ENCODE data around the gene UGT1A7. TPM values are rescaled to one million over a fixed set of nuclear protein-coding genes. Genes with fewer than 3 reads are reported as not detected.

UGT1A7 gene
- polyA plus RNA-seq, 3 donors: not detected

DNA sequence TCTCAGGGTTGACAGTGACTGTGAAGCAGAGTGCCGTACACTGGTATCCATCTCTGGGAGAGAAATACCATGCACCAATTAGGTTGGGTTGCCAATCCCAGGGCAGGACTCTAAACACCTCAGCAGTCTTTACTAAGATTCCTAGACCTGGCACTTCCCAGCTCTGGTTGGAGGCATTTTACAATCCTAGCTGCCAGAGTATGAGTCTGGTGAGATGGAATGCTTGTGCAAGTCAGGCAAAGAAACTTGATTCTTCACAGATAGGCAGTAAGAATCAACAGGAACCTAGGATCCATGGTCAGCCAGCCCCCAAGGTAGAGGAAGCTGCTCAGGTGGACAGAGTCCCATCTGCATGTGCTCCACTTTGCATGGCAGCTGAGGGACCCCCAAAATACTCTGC is 25.0 kb downstream of the UGT1A7 start:
- no peaks in the 10 kb centered on the region for H3K4me1 Mint-ChIP-seq
- no peak for DNase-seq
- no peak overlapping the region for H3K4me3 ChIP-seq (replicated peaks in 1 of 3; ENCODE audit: low read depth in 2 of 3, low read length in 3 of 3)
- no peaks in the 10 kb centered on the region for H4K20me1 ChIP-seq (ENCODE audit: insufficient read depth, low read length)
- TF ChIP-seq, protein P1, sequence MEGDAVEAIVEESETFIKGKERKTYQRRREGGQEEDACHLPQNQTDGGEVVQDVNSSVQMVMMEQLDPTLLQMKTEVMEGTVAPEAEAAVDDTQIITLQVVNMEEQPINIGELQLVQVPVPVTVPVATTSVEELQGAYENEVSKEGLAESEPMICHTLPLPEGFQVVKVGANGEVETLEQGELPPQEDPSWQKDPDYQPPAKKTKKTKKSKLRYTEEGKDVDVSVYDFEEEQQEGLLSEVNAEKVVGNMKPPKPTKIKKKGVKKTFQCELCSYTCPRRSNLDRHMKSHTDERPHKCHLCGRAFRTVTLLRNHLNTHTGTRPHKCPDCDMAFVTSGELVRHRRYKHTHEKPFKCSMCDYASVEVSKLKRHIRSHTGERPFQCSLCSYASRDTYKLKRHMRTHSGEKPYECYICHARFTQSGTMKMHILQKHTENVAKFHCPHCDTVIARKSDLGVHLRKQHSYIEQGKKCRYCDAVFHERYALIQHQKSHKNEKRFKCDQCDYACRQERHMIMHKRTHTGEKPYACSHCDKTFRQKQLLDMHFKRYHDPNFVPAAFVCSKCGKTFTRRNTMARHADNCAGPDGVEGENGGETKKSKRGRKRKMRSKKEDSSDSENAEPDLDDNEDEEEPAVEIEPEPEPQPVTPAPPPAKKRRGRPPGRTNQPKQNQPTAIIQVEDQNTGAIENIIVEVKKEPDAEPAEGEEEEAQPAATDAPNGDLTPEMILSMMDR (IDR thresholded peaks at IDR 0.05): no peak
- no peak overlapping the region for H3K4me3 Mint-ChIP-seq
- no peaks in the 10 kb centered on the region for H3K27me3 ChIP-seq (ENCODE audit: control insufficient read depth in 2 of 2, insufficient read depth in 2 of 2, low read length in 2 of 2)
- intact Hi-C loops (cut with micrococcal nuclease): no loop called here
- no peak overlapping the region for H2AFZ ChIP-seq (ENCODE audit: insufficient read depth, low read depth, low read length, poor library complexity, severe bottlenecking)
- no peaks in the 10 kb centered on the region for H3K9me3 ChIP-seq (replicated peaks in 1 of 2; ENCODE audit: control insufficient read depth in 1 of 2, insufficient read depth in 1 of 2, low read length in 2 of 2)
- H3K27me3 Mint-ChIP-seq (ENCODE audit: low read depth in 3 of 3): peaks cover 3 to 4% (median 4%) of the 10 kb centered on the region in 3 donors
- H3K27ac ChIP-seq (ENCODE audit: low read depth in 1 of 2, low read length in 2 of 2): no peak overlapping the region
- no peaks in the 10 kb centered on the region for H3K79me2 ChIP-seq (ENCODE audit: insufficient read depth, low read length)
- no peaks in the 10 kb centered on the region for H3K4me1 ChIP-seq (ENCODE audit: control insufficient read depth in 1 of 2, insufficient read depth in 2 of 2, low read length in 2 of 2)
- peaks cover 0 to 3% (median 0%) of the 10 kb centered on the region in 7 donors for H3K9me3 Mint-ChIP-seq
- H3K36me3 ChIP-seq (replicated peaks in 1 of 2; ENCODE audit: control insufficient read depth in 1 of 2, insufficient read depth in 2 of 2, low read length in 2 of 2): no peaks in the 10 kb centered on the region
- H3K36me3 Mint-ChIP-seq: no peaks in the 10 kb centered on the region
- WGBS (ENCODE audit: insufficient coverage): no CpG with 5 or more reads among the region's 1 CpG
- no peak overlapping the region for H3K9ac ChIP-seq (ENCODE audit: insufficient read depth, low read length, poor library complexity, severe bottlenecking)
- no peak overlapping the region for H3K4me2 ChIP-seq (replicated peaks; ENCODE audit: extremely low read depth, low read length, poor library complexity, severe bottlenecking)
- H3K27ac Mint-ChIP-seq: no peak overlapping the region

DNA sequence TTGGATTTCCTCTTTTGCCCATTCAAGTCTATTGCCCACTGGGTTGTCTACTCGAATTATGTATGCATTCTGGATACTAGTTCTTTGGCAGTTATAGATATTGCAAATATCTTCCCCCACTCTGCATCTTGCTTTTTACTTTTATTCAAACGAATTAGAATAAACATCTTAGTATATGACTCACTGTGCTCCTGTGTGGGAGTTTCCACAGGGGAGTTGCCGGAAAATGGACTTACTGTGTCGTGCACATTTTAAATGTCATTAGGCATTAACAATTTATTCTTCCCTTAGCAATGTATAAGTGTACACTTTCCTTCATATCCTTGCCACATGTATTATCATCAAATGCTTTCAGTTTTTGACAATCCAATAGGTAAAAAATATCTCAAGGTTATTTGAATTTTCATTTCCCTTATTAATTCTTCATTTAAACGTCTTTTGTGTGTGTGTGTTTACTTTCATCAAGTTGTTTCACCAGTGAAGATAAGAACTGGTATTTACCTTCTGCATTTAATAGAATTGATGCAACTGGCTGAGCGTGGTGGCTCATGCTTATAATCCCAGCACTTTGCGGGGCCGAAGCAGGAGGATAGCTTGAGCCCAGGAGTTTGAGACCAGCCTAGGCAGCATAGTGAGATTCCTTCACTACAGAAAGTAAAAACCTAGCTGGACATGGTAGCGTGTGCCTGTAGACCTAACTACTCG is 26.4 kb downstream of the UGT1A7 start:
- H3K4me3 ChIP-seq (replicated peaks in 1 of 3; ENCODE audit: low read depth in 2 of 3, low read length in 3 of 3): no peak overlapping the region
- no peaks in the 10 kb centered on the region for H3K79me2 ChIP-seq (ENCODE audit: insufficient read depth, low read length)
- no peak overlapping the region for H2AFZ ChIP-seq (ENCODE audit: insufficient read depth, low read depth, low read length, poor library complexity, severe bottlenecking)
- no peaks in the 10 kb centered on the region for H4K20me1 ChIP-seq (ENCODE audit: insufficient read depth, low read length)
- TF ChIP-seq, protein P1 (IDR thresholded peaks at IDR 0.05): no peak
- Mint-ChIP-seq H3K36me3 (no peaks in the 10 kb centered on the region), H3K27ac (peak overlapping the region in 1 of 7 donors; percentile 47), H3K4me3 (no peak overlapping the region), H3K9me3 (peaks cover 0 to 2% (median 0%) of the 10 kb centered on the region in 7 donors), H3K4me1 (no peaks in the 10 kb centered on the region), H3K27me3 (ENCODE audit: low read depth in 3 of 3) (peaks cover 3 to 6% (median 5%) of the 10 kb centered on the region in 3 donors)
- H3K9ac ChIP-seq (ENCODE audit: insufficient read depth, low read length, poor library complexity, severe bottlenecking): no peak overlapping the region
- no peaks in the 10 kb centered on the region for H3K36me3 ChIP-seq (replicated peaks in 1 of 2; ENCODE audit: control insufficient read depth in 1 of 2, insufficient read depth in 2 of 2, low read length in 2 of 2)
- no peaks in the 10 kb centered on the region for H3K4me1 ChIP-seq (ENCODE audit: control insufficient read depth in 1 of 2, insufficient read depth in 2 of 2, low read length in 2 of 2)
- no peak overlapping the region for H3K27ac ChIP-seq (ENCODE audit: low read depth in 1 of 2, low read length in 2 of 2)
- H3K4me2 ChIP-seq (replicated peaks; ENCODE audit: extremely low read depth, low read length, poor library complexity, severe bottlenecking): no peak overlapping the region
- H3K9me3 ChIP-seq (replicated peaks in 1 of 2; ENCODE audit: control insufficient read depth in 1 of 2, insufficient read depth in 1 of 2, low read length in 2 of 2): no peaks in the 10 kb centered on the region
- WGBS (ENCODE audit: insufficient coverage): 100% methylated on average over 1 of the region's 10 CpGs
- DNase-seq: no peak
- H3K27me3 ChIP-seq (ENCODE audit: control insufficient read depth in 2 of 2, insufficient read depth in 2 of 2, low read length in 2 of 2): no peaks in the 10 kb centered on the region
- intact Hi-C loops (cut with micrococcal nuclease): no loop called here

Measured in CD14-positive monocyte (primary cell).